Measurements from ENCODE around the gene SCFD2. TPM values are rescaled to one million over a fixed set of nuclear protein-coding genes. Genes with fewer than 3 reads are reported as not detected.

Gene SCFD2
- total and polyA plus RNA-seq, 12 donors: 2.9 to 15.0 (median 9.7) TPM

- ATAC-seq (peak in 1 of 8 donors; percentile 4), DNase-seq (no peak)
- 16 to 25% methylated on average over 5 of the region's 5 CpGs for WGBS, 2 donors
- no peak for TF ChIP-seq CTCF (IDR thresholded peaks at IDR 0.05)
- intact Hi-C loops (cut with DNase I): loop anchor here in 9 of 10 donors (5.0 to 10.0 kb wide), 8 partner anchors 90 to 320 kb away; partner anchors contain the start of gene USP46 (in 2 of the 9)
- Histone ChIP-seq H3K9me3 (no peaks in the 10 kb centered on the region), H3K36me3 (peaks cover 0 to 21% (median 3%) of the 10 kb centered on the region in 9 donors), H3K27ac (peak overlapping the region in 7 of 10 donors; percentile 22 to 90 (median 78)), H3K4me1 (peaks cover 7 to 84% (median 54%) of the 10 kb centered on the region in 9 donors), H3K27me3 (peaks cover 0 to 31% (median 0%) of the 10 kb centered on the region in 7 donors), H3K4me3 (peak overlapping the region in 5 of 10 donors; percentile 68 to 85 (median 72))
Observed at GRCh38 chr4:52864793-52865192, 501.1 kb downstream of the SCFD2 start.

GRCh38 chr4:52863324-52863723 is 502.5 kb downstream of the SCFD2 start:
- WGBS, 2 donors: 45 to 59% methylated on average over 6 of the region's 6 CpGs
- peak overlapping the region in 9 of 10 donors; percentile 45 to 90 (median 72) for H3K4me3 ChIP-seq
- peaks cover 0 to 4% (median under 1%) of the 10 kb centered on the region in 11 donors for H3K9me3 ChIP-seq
- DNase-seq: no peak
- TF ChIP-seq CTCF (IDR thresholded peaks at IDR 0.05): no peak
- H3K36me3 ChIP-seq: peaks cover 0 to 21% (median 3%) of the 10 kb centered on the region in 9 donors
- no peak for ATAC-seq
- H3K27me3 ChIP-seq: peaks cover 0 to 31% (median 0%) of the 10 kb centered on the region in 7 donors
- peaks cover 3 to 69% (median 40%) of the 10 kb centered on the region in 9 donors for H3K4me1 ChIP-seq
- intact Hi-C loops (cut with DNase I): loop anchor here in 9 of 10 donors (5.0 to 10.0 kb wide), 7 partner anchors 91 to 319 kb away; partner anchors contain the start of gene USP46 (in 2 of the 9)
- H3K27ac ChIP-seq: peak overlapping the region in 7 of 10 donors; percentile 24 to 90 (median 78)

- Histone ChIP-seq H3K9me3 (peaks cover 0 to 10% (median 5%) of the 10 kb centered on the region in 11 donors), H3K4me1 (peaks cover 2 to 63% (median 34%) of the 10 kb centered on the region in 9 donors), H3K4me3 (peak overlapping the region; percentile 45 to 90 (median 70)), H3K27ac (peak overlapping the region in 9 of 10 donors; percentile 24 to 90 (median 77)), H3K27me3 (peaks cover 0 to 31% (median 0%) of the 10 kb centered on the region in 7 donors), H3K36me3 (peaks cover 0 to 21% (median 3%) of the 10 kb centered on the region in 9 donors)
- no peak for TF ChIP-seq CTCF (IDR thresholded peaks at IDR 0.05)
- intact Hi-C loops (cut with DNase I): loop anchor here in 9 of 10 donors (5.0 to 10.0 kb wide), 7 partner anchors 92 to 318 kb away; partner anchors contain the start of gene USP46 (in 2 of the 9)
- DNase-seq (no peak), ATAC-seq (peak in 7 of 8 donors; percentile 1 to 53 (median 12))
- 2 to 9% methylated on average over 22 to 23 of the region's 23 CpGs for WGBS, 2 donors
Observed at GRCh38 chr4:52862639-52863161, 503.2 kb downstream of the SCFD2 start.

GRCh38 chr4:52861879-52862616 is 503.8 kb downstream of the SCFD2 start, which contains the start of gene RASL11B:
TSS of gene RASL11B (plus strand) at chr4:52862317. CDS start at chr4:52862508, 191 bp downstream.
- Histone ChIP-seq H3K27me3 (peaks cover 0 to 31% (median 0%) of the 10 kb centered on the region in 7 donors), H3K36me3 (peaks cover 0 to 19% (median 3%) of the 10 kb centered on the region in 9 donors), H3K27ac (peak within 1 kb of the TSS; percentile 5 to 90 (median 74)), H3K4me3 (peak within 1 kb of the TSS; percentile 45 to 90 (median 70)), H3K9me3 (peaks cover 0 to 13% (median 5%) of the 10 kb centered on the region in 11 donors), H3K4me1 (peaks cover 0 to 56% (median 34%) of the 10 kb centered on the region in 9 donors)
- WGBS, 2 donors: 0% methylated on average over 75 to 94 of the region's 94 CpGs
- ATAC-seq (peak; percentile 97 to 99 (median 98)), DNase-seq (peak; percentile 82 to 89)
- intact Hi-C loops (cut with DNase I): loop anchor here in 9 of 10 donors (5.0 to 10.0 kb wide), 7 partner anchors 93 to 317 kb away; partner anchors contain the start of gene USP46 (in 2 of the 9)
- peak in 7 of 9 donors; percentile 20 to 56 (median 42) for TF ChIP-seq CTCF (IDR thresholded peaks at IDR 0.05)

Measured in heart right ventricle (tissue), 16 donors.